H9 (cell line): Measurements from ENCODE around the gene LAMP5. TPM values are rescaled to one million over a fixed set of nuclear protein-coding genes. Genes with fewer than 3 reads are reported as not detected.

Source experiments
- DNase-seq: peaks from one replicate; pipeline ENCODE4 v3.0.0-alpha.2; 2017
- H2AFZ ChIP-seq: one replicate; pipeline ENCODE4 v1.6.1; 2013; ENCODE audit warnings: mild to moderate bottlenecking, low read length, control low read depth, moderate library complexity
- H2AK5ac ChIP-seq: 2 replicates; pipeline ENCODE4 v1.6.1; 2013; ENCODE audit warnings: low read length, control low read depth, mixed read lengths; ENCODE audit not compliant: insufficient read length
- H2BK120ac ChIP-seq: one replicate; pipeline ENCODE4 v1.6.1; 2013; ENCODE audit warnings: low read depth, mild to moderate bottlenecking, low read length, control low read depth, inconsistent platforms; ENCODE audit not compliant: poor library complexity, severe bottlenecking
- H2BK12ac ChIP-seq: 2 replicates; pipeline ENCODE4 v1.6.1; 2013; ENCODE audit warnings: low read length, control low read depth, mixed read lengths, low read depth; ENCODE audit not compliant: insufficient read length
- H2BK15ac ChIP-seq: 2 replicates; pipeline ENCODE4 v1.6.1; 2013; ENCODE audit warnings: low read depth, low read length, control low read depth
- H2BK20ac ChIP-seq: one replicate; pipeline ENCODE4 v1.6.1; 2013; ENCODE audit warnings: low read depth, mild to moderate bottlenecking, low read length, control low read depth, inconsistent platforms; ENCODE audit not compliant: poor library complexity, severe bottlenecking
- H2BK5ac ChIP-seq: 2 replicates; pipeline ENCODE4 v1.6.1; 2013; ENCODE audit warnings: low read length, control low read depth, mixed read lengths; ENCODE audit not compliant: insufficient read length
- H3K14ac ChIP-seq: 2 replicates; pipeline ENCODE4 v1.6.1; 2013; ENCODE audit warnings: low read length, control low read depth; ENCODE audit not compliant: insufficient read depth
- H3K18ac ChIP-seq: 2 replicates; pipeline ENCODE4 v1.6.1; 2013; ENCODE audit warnings: low read depth, mild to moderate bottlenecking, mixed read lengths, low read length, control low read depth; ENCODE audit not compliant: insufficient read length
- H3K23ac ChIP-seq: 2 replicates; pipeline ENCODE4 v1.6.1; 2013; ENCODE audit warnings: low read length, control low read depth, mixed read lengths, low read depth; ENCODE audit not compliant: insufficient read length
- H3K23me2 ChIP-seq: 2 replicates; pipeline ENCODE4 v1.6.1; 2013; ENCODE audit warnings: low read depth, mild to moderate bottlenecking, mixed read lengths, low read length, control low read depth; ENCODE audit not compliant: insufficient read length, poor library complexity, severe bottlenecking
- H3K27ac ChIP-seq: 2 replicates; pipeline ENCODE4 v1.5.1; 2013; ENCODE audit warnings: low read length, control low read depth, mixed read lengths, low read depth; ENCODE audit not compliant: insufficient read length
- H3K27me3 ChIP-seq: 2 replicates; pipeline ENCODE4 v1.6.1; 2013; ENCODE audit warnings: low read length, control low read depth, inconsistent platforms; ENCODE audit not compliant: insufficient read depth
- H3K4ac ChIP-seq: 2 replicates; pipeline ENCODE4 v1.6.1; 2013; ENCODE audit warnings: low read depth, mild to moderate bottlenecking, control low read depth, inconsistent platforms, low read length, moderate library complexity
- H3K4me1 ChIP-seq: 2 replicates; pipeline ENCODE4 v1.6.1; 2013; ENCODE audit warnings: low read length, control low read depth, inconsistent platforms; ENCODE audit not compliant: insufficient read depth
- H3K4me2 ChIP-seq: 2 replicates; pipeline ENCODE4 v1.6.1; 2013; ENCODE audit warnings: low read length, control low read depth, mixed read lengths; ENCODE audit not compliant: insufficient read length, insufficient read depth
- H3K56ac ChIP-seq: 2 replicates; pipeline ENCODE4 v1.6.1; 2013; ENCODE audit warnings: low read depth, mild to moderate bottlenecking, mixed read lengths, low read length, control low read depth; ENCODE audit not compliant: insufficient read length
- H3K79me1 ChIP-seq: 2 replicates; pipeline ENCODE4 v1.6.1; 2013; ENCODE audit warnings: low read depth, mild to moderate bottlenecking, moderate library complexity, low read length, control low read depth, inconsistent platforms; ENCODE audit not compliant: insufficient read depth, poor library complexity, severe bottlenecking
- H3K79me2 ChIP-seq: 2 replicates; pipeline ENCODE4 v1.6.1; 2013; ENCODE audit warnings: low read length, control low read depth, inconsistent platforms; ENCODE audit not compliant: insufficient read depth
- H3K9ac ChIP-seq: 2 replicates; pipeline ENCODE4 v1.6.1; 2013; ENCODE audit warnings: low read length, control low read depth, mixed read lengths; ENCODE audit not compliant: insufficient read length; ENCODE audit errors: extremely low read depth
- H3K9me3 ChIP-seq: one replicate; pipeline ENCODE4 v1.6.1; 2013; ENCODE audit warnings: low read depth, low read length, inconsistent platforms; ENCODE audit not compliant: control insufficient read depth
- H3T11ph ChIP-seq: one replicate; pipeline ENCODE4 v1.6.1; 2013; ENCODE audit warnings: mild to moderate bottlenecking, low read length, control low read depth, inconsistent platforms
- H4K20me1 ChIP-seq: one replicate; pipeline ENCODE4 v1.6.1; 2013; ENCODE audit not compliant: control insufficient read depth, insufficient read length, insufficient read depth
- H4K5ac ChIP-seq: 2 replicates; pipeline ENCODE4 v1.6.1; 2013; ENCODE audit warnings: low read depth, mild to moderate bottlenecking, mixed read lengths, low read length, control low read depth; ENCODE audit not compliant: insufficient read length
- H4K8ac ChIP-seq: replicated peaks from 2 replicates; pipeline ENCODE4 v1.6.1; 2013; ENCODE audit warnings: low read length, control low read depth, mixed read lengths, low read depth; ENCODE audit not compliant: insufficient read length
- H4K91ac ChIP-seq: 2 replicates; pipeline ENCODE4 v1.6.1; 2013; ENCODE audit warnings: low read depth, mild to moderate bottlenecking, moderate library complexity, mixed read lengths, low read length, control low read depth; ENCODE audit not compliant: insufficient read length
- H3K27ac Mint-ChIP-seq, 3 experiments: 2 replicates in 2 of 3; 3 replicates in 1 of 3; pipeline ENCODE4 v1.8.0; 2020 to 2021; ENCODE audit warnings: mixed read lengths in 3 of 3, mild to moderate bottlenecking in 1 of 3, moderate library complexity in 1 of 3
- H3K27me3 Mint-ChIP-seq: 2 replicates; pipeline ENCODE4 v1.8.0; 2021; ENCODE audit warnings: low read depth, mild to moderate bottlenecking, moderate library complexity, mixed read lengths
- H3K36me3 Mint-ChIP-seq, 3 experiments: 2 replicates in 2 of 3; 3 replicates in 1 of 3; pipeline ENCODE4 v1.8.0; 2020 to 2021; ENCODE audit warnings: low read depth in 3 of 3, mixed read lengths in 3 of 3; ENCODE audit not compliant: insufficient read depth in 1 of 3
- H3K4me1 Mint-ChIP-seq, 2 experiments: 2 replicates each; pipeline ENCODE4 v1.8.0; 2020; ENCODE audit warnings: mixed read lengths in 2 of 2
- H3K4me3 Mint-ChIP-seq, 2 experiments: 2 replicates in 1 of 2; 3 replicates in 1 of 2; pipeline ENCODE4 v1.8.0; 2020 to 2021; ENCODE audit warnings: mild to moderate bottlenecking in 2 of 2, mixed read lengths in 2 of 2, moderate library complexity in 1 of 2
- H3K9me3 Mint-ChIP-seq, 2 experiments: 2 replicates in 1 of 2; 3 replicates in 1 of 2; pipeline ENCODE4 v1.8.0; 2020; ENCODE audit warnings: mild to moderate bottlenecking in 2 of 2, mixed read lengths in 2 of 2, moderate library complexity in 1 of 2
- WGBS: extraction: QIAGEN DNeasy Blood & Tissue Kit; methylation state at CpG from one replicate; pipeline ENCODE4 v1.1.7; 2013; ENCODE audit warnings: missing lambda C conversion rate, low lambda C conversion rate, mixed read lengths; ENCODE audit not compliant: insufficient read length; ENCODE audit errors: extremely low coverage; 5-methylcytosine and 5-hydroxymethylcytosine counted together
- total RNA-seq: library from RNA; stranded (reverse); gene quantifications from 2 replicates; pipeline ENCODE4 v1.2.1, GENCODE V29; 2021
- TF ChIP-seq, protein P1 (sequence below): fragments of 200-600 bp; sonication (generic); conservative IDR thresholded peaks from 3 replicates; pipeline ENCODE4 v1.8.0; 2021; ENCODE audit warnings: antibody characterized with exemption, mild to moderate bottlenecking

Gene LAMP5
- total RNA-seq, 1 experiment from 2014 or later: 0.35 TPM

DNA sequence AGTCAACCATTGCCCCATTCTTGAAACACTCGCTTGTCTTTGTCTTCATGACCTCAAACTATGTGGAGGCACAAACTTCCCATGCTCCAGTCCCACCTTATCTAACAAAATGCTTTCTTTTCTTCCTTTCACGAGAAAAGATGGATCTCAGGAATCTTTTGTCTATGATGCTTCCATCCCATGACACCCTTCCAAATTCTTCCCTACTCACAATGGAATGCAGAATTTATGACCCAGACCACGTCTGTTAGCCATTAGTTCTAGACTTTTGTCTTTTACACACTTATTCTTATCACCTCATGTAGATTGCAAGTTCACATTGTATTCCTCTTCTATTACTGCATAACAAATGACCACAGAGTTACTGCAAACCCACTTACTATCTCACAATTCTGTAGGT lies 24.2 kb upstream of the LAMP5 start:
- Histone ChIP-seq H2AK5ac (no peak overlapping the region), H3K23me2 (no peaks in the 10 kb centered on the region), H4K8ac (no peak overlapping the region), H2BK20ac (no peak overlapping the region), H3K4me1 (no peaks in the 10 kb centered on the region), H3K4me2 (no peak overlapping the region), H2BK5ac (no peak overlapping the region), H3K79me1 (no peaks in the 10 kb centered on the region), H4K5ac (no peak overlapping the region), H2BK120ac (no peak overlapping the region), H2AFZ (no peak overlapping the region), H4K91ac (no peak overlapping the region), H3K14ac (no peak overlapping the region), H3T11ph (no peak overlapping the region), H3K79me2 (no peaks in the 10 kb centered on the region), H3K27ac (no peak overlapping the region), H3K23ac (no peak overlapping the region), H3K9me3 (no peaks in the 10 kb centered on the region), H3K9ac (no peak overlapping the region), H2BK12ac (no peak overlapping the region), H3K18ac (no peak overlapping the region), H3K27me3 (no peaks in the 10 kb centered on the region), H4K20me1 (no peaks in the 10 kb centered on the region), H3K4ac (no peak overlapping the region), H3K56ac (no peak overlapping the region), H2BK15ac (no peak overlapping the region)
- Mint-ChIP-seq H3K27me3 (peaks cover 4% of the 10 kb centered on the region), H3K9me3 (no peaks in the 10 kb centered on the region), H3K4me3 (no peak overlapping the region), H3K4me1 (no peaks in the 10 kb centered on the region; a peak in 1 of 4 replicates), H3K27ac (no peak overlapping the region), H3K36me3 (no peaks in the 10 kb centered on the region)
- WGBS: no CpG with 5 or more reads among the region's 3 CpGs
- TF ChIP-seq, protein P1, sequence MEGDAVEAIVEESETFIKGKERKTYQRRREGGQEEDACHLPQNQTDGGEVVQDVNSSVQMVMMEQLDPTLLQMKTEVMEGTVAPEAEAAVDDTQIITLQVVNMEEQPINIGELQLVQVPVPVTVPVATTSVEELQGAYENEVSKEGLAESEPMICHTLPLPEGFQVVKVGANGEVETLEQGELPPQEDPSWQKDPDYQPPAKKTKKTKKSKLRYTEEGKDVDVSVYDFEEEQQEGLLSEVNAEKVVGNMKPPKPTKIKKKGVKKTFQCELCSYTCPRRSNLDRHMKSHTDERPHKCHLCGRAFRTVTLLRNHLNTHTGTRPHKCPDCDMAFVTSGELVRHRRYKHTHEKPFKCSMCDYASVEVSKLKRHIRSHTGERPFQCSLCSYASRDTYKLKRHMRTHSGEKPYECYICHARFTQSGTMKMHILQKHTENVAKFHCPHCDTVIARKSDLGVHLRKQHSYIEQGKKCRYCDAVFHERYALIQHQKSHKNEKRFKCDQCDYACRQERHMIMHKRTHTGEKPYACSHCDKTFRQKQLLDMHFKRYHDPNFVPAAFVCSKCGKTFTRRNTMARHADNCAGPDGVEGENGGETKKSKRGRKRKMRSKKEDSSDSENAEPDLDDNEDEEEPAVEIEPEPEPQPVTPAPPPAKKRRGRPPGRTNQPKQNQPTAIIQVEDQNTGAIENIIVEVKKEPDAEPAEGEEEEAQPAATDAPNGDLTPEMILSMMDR: no peak
- DNase-seq: no peak
